Liver (tissue), 3 donors: Measurements from ENCODE around the gene CCDC154.

ENCODE experiments used
- GABPA ChIP-seq, 2 donors: IDR thresholded peaks in 1 of 2; conservative IDR thresholded peaks in 1 of 2; 2 replicates each; pipeline ENCODE4 v1.6.1; 2016; ENCODE audit warnings: antibody characterized with exemption in 2 of 2, mild to moderate bottlenecking in 1 of 2, moderate library complexity in 1 of 2
- NR2F2 ChIP-seq: IDR thresholded peaks from 2 replicates; pipeline ENCODE4 v1.6.1; 2016; ENCODE audit warnings: antibody characterized with exemption
- YY1 ChIP-seq: IDR thresholded peaks from 2 replicates; pipeline ENCODE4 v1.6.1; 2016; ENCODE audit warnings: antibody characterized with exemption, mild to moderate bottlenecking
- TF ChIP-seq, protein P1 (sequence below): fragments of 150-350 bp; IDR thresholded peaks from 2 replicates; pipeline ENCODE4 v1.5.1; 2017; ENCODE audit warnings: improper control_type of control experiment, low read depth, low read length; ENCODE audit not compliant: missing input control
- TF ChIP-seq, protein P2 (sequence below): IDR thresholded peaks from 2 replicates; pipeline ENCODE4 v1.6.1; 2016; ENCODE audit warnings: antibody characterized with exemption, mild to moderate bottlenecking
- donor health status: healthy.
- donor health status: healthy.

- TF ChIP-seq GABPA (IDR thresholded peaks at IDR 0.05 in 1 of 2, conservative IDR thresholded peaks at IDR 0.05 in 1 of 2) = no peak
- TF ChIP-seq, protein P1, sequence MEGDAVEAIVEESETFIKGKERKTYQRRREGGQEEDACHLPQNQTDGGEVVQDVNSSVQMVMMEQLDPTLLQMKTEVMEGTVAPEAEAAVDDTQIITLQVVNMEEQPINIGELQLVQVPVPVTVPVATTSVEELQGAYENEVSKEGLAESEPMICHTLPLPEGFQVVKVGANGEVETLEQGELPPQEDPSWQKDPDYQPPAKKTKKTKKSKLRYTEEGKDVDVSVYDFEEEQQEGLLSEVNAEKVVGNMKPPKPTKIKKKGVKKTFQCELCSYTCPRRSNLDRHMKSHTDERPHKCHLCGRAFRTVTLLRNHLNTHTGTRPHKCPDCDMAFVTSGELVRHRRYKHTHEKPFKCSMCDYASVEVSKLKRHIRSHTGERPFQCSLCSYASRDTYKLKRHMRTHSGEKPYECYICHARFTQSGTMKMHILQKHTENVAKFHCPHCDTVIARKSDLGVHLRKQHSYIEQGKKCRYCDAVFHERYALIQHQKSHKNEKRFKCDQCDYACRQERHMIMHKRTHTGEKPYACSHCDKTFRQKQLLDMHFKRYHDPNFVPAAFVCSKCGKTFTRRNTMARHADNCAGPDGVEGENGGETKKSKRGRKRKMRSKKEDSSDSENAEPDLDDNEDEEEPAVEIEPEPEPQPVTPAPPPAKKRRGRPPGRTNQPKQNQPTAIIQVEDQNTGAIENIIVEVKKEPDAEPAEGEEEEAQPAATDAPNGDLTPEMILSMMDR = no peak
- TF ChIP-seq YY1 = no peak
- no peak for TF ChIP-seq NR2F2
- TF ChIP-seq, protein P2, sequence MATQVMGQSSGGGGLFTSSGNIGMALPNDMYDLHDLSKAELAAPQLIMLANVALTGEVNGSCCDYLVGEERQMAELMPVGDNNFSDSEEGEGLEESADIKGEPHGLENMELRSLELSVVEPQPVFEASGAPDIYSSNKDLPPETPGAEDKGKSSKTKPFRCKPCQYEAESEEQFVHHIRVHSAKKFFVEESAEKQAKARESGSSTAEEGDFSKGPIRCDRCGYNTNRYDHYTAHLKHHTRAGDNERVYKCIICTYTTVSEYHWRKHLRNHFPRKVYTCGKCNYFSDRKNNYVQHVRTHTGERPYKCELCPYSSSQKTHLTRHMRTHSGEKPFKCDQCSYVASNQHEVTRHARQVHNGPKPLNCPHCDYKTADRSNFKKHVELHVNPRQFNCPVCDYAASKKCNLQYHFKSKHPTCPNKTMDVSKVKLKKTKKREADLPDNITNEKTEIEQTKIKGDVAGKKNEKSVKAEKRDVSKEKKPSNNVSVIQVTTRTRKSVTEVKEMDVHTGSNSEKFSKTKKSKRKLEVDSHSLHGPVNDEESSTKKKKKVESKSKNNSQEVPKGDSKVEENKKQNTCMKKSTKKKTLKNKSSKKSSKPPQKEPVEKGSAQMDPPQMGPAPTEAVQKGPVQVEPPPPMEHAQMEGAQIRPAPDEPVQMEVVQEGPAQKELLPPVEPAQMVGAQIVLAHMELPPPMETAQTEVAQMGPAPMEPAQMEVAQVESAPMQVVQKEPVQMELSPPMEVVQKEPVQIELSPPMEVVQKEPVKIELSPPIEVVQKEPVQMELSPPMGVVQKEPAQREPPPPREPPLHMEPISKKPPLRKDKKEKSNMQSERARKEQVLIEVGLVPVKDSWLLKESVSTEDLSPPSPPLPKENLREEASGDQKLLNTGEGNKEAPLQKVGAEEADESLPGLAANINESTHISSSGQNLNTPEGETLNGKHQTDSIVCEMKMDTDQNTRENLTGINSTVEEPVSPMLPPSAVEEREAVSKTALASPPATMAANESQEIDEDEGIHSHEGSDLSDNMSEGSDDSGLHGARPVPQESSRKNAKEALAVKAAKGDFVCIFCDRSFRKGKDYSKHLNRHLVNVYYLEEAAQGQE = no peak
These were observed 48.8 kb downstream of the CCDC154 start for GRCh38 chr16:1395444-1396031.
